ENCODE data around the gene CD34. TPM values are rescaled to one million over a fixed set of nuclear protein-coding genes. Genes with fewer than 3 reads are reported as not detected.

The CD34 gene
- polyA plus RNA-seq, 1 donor from 2014 or later = not detected

DNA sequence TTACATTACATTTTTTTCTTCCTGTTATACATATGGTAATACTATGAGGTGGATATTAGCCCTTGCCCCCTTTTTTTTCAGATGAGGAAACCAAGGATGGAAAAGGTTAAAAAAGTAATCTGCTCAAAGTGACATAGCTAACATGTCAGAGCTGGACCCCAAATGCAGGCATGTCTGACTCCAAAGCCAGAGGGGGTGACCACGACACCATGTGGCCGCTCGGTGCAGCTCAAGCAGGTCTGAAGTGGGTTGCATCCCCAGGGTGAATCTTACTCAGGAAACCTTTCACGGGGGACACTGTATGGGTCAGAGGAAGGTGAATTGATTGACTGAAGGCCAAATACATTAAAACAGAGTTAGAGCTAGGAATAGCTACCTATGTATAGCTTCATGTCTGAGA is 34.8 kb downstream of the CD34 start:
- H3F3A ChIP-seq (ENCODE audit: insufficient read depth, low read length, poor library complexity, severe bottlenecking) = no peaks in the 10 kb centered on the region
- H3K27me3 ChIP-seq (ENCODE audit: insufficient read depth, low read depth, low read length) = no peaks in the 10 kb centered on the region
- H3K36me3 ChIP-seq (ENCODE audit: insufficient read depth, low read length) = no peaks in the 10 kb centered on the region
- no peak overlapping the region for H2AFZ ChIP-seq (ENCODE audit: low read depth, low read length)
- H3K9ac ChIP-seq (ENCODE audit: low read length) = no peak overlapping the region
- no peak overlapping the region for H3K27ac ChIP-seq (ENCODE audit: low read length)
- H3K4me2 ChIP-seq (ENCODE audit: low read length) = no peak overlapping the region
- H3K79me2 ChIP-seq (replicated peaks; ENCODE audit: insufficient read depth, low read length) = no peaks in the 10 kb centered on the region
- H3K9me3 ChIP-seq (ENCODE audit: low read length) = no peaks in the 10 kb centered on the region
- H3K4me3 ChIP-seq (ENCODE audit: low read length) = no peak overlapping the region
- no peaks in the 10 kb centered on the region for H4K20me1 ChIP-seq (ENCODE audit: insufficient read depth)
- TF ChIP-seq EZH2 (IDR thresholded peaks at IDR 0.05; ENCODE audit: borderline replicate concordance, insufficient read depth, low read length, poor library complexity, severe bottlenecking) (no peak), MXI1 (conservative IDR thresholded peaks at IDR 0.05; ENCODE audit: poor library complexity, severe bottlenecking) (no peak), POLR2AphosphoS5 (IDR thresholded peaks at IDR 0.05) (no peak), SMC3 (conservative IDR thresholded peaks at IDR 0.05; ENCODE audit: poor library complexity) (no peak), TAF1 (IDR thresholded peaks at IDR 0.05; ENCODE audit: low read depth) (no peak), RAD21 (conservative IDR thresholded peaks at IDR 0.05) (no peak), EP300 (conservative IDR thresholded peaks at IDR 0.05; ENCODE audit: poor library complexity, severe bottlenecking) (no peak)
- TF ChIP-seq, protein P1, sequence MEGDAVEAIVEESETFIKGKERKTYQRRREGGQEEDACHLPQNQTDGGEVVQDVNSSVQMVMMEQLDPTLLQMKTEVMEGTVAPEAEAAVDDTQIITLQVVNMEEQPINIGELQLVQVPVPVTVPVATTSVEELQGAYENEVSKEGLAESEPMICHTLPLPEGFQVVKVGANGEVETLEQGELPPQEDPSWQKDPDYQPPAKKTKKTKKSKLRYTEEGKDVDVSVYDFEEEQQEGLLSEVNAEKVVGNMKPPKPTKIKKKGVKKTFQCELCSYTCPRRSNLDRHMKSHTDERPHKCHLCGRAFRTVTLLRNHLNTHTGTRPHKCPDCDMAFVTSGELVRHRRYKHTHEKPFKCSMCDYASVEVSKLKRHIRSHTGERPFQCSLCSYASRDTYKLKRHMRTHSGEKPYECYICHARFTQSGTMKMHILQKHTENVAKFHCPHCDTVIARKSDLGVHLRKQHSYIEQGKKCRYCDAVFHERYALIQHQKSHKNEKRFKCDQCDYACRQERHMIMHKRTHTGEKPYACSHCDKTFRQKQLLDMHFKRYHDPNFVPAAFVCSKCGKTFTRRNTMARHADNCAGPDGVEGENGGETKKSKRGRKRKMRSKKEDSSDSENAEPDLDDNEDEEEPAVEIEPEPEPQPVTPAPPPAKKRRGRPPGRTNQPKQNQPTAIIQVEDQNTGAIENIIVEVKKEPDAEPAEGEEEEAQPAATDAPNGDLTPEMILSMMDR (IDR thresholded peaks at IDR 0.05; ENCODE audit: poor library complexity, severe bottlenecking) = no peak
- TF ChIP-seq, protein P2, sequence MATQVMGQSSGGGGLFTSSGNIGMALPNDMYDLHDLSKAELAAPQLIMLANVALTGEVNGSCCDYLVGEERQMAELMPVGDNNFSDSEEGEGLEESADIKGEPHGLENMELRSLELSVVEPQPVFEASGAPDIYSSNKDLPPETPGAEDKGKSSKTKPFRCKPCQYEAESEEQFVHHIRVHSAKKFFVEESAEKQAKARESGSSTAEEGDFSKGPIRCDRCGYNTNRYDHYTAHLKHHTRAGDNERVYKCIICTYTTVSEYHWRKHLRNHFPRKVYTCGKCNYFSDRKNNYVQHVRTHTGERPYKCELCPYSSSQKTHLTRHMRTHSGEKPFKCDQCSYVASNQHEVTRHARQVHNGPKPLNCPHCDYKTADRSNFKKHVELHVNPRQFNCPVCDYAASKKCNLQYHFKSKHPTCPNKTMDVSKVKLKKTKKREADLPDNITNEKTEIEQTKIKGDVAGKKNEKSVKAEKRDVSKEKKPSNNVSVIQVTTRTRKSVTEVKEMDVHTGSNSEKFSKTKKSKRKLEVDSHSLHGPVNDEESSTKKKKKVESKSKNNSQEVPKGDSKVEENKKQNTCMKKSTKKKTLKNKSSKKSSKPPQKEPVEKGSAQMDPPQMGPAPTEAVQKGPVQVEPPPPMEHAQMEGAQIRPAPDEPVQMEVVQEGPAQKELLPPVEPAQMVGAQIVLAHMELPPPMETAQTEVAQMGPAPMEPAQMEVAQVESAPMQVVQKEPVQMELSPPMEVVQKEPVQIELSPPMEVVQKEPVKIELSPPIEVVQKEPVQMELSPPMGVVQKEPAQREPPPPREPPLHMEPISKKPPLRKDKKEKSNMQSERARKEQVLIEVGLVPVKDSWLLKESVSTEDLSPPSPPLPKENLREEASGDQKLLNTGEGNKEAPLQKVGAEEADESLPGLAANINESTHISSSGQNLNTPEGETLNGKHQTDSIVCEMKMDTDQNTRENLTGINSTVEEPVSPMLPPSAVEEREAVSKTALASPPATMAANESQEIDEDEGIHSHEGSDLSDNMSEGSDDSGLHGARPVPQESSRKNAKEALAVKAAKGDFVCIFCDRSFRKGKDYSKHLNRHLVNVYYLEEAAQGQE (IDR thresholded peaks at IDR 0.05; ENCODE audit: borderline replicate concordance) = no peak
- H3K9me2 ChIP-seq (ENCODE audit: insufficient read depth, low read length) = no peaks in the 10 kb centered on the region

DNA sequence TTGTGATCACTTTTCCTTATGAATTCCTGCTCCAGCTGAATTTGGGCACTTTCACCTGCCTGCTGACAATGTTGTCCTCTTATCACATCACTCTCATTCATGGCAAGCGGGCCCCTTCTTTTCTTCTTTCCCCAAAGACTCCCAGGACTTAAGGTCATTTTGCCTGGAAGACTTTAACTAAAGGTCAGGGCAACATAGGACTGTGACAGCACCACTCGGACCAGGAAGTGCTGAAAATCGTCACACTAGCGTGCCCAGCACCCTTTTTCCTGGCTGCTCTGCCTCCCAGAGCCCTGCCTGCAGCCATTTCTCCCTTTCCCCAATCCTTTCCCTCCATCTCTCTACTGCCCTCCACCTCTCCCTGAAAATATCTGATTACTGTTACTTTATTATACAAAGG is 35.4 kb downstream of the CD34 start:
- no peaks in the 10 kb centered on the region for H4K20me1 ChIP-seq (ENCODE audit: insufficient read depth)
- H3K9me2 ChIP-seq (ENCODE audit: insufficient read depth, low read length) = no peaks in the 10 kb centered on the region
- H3K27me3 ChIP-seq (ENCODE audit: insufficient read depth, low read depth, low read length) = no peaks in the 10 kb centered on the region
- no peak overlapping the region for H3K4me3 ChIP-seq (ENCODE audit: low read length)
- H3K36me3 ChIP-seq (ENCODE audit: insufficient read depth, low read length) = no peaks in the 10 kb centered on the region
- H2AFZ ChIP-seq (ENCODE audit: low read depth, low read length) = no peak overlapping the region
- no peaks in the 10 kb centered on the region for H3K79me2 ChIP-seq (replicated peaks; ENCODE audit: insufficient read depth, low read length)
- H3K9me3 ChIP-seq (ENCODE audit: low read length) = no peaks in the 10 kb centered on the region
- TF ChIP-seq SMC3 (conservative IDR thresholded peaks at IDR 0.05; ENCODE audit: poor library complexity) = no peak
- no peak for TF ChIP-seq RAD21 (conservative IDR thresholded peaks at IDR 0.05)
- TF ChIP-seq, protein P1 (IDR thresholded peaks at IDR 0.05; ENCODE audit: poor library complexity, severe bottlenecking) = no peak
- no peak for TF ChIP-seq EP300 (conservative IDR thresholded peaks at IDR 0.05; ENCODE audit: poor library complexity, severe bottlenecking)
- TF ChIP-seq EZH2 (IDR thresholded peaks at IDR 0.05; ENCODE audit: borderline replicate concordance, insufficient read depth, low read length, poor library complexity, severe bottlenecking) = no peak
- no peaks in the 10 kb centered on the region for H3F3A ChIP-seq (ENCODE audit: insufficient read depth, low read length, poor library complexity, severe bottlenecking)
- no peak overlapping the region for H3K27ac ChIP-seq (ENCODE audit: low read length)
- H3K4me2 ChIP-seq (ENCODE audit: low read length) = no peak overlapping the region
- H3K9ac ChIP-seq (ENCODE audit: low read length) = no peak overlapping the region

Data from neural cell (in vitro differentiated cells).